GM12864 (cell line): ENCODE measurements around the gene HMGB1.
A peak's percentile ranks its signal among the peaks of the same experiment; 100 is the strongest.
"Not testable (repeated sequence)": the region's sequence is repeated elsewhere in the genome, so short reads cannot be mapped to it uniquely, and the experiment has no call there.

ENCODE experiments used
- DNase-seq: peaks from one replicate; pipeline ENCODE4 v3.0.0-alpha.2; 2011; ENCODE audit warnings: low read depth
- H3K4me3 ChIP-seq: 2 replicates; pipeline ENCODE4 v1.5.1; 2011; ENCODE audit warnings: mild to moderate bottlenecking, low read depth, low read length, control low read depth
- TF ChIP-seq, protein P1 (sequence below): IDR thresholded peaks from 2 replicates; pipeline ENCODE4 v1.5.1; 2011; ENCODE audit warnings: low read depth, mild to moderate bottlenecking, moderate library complexity, low read length, control low read depth, inconsistent platforms; ENCODE audit errors: missing control alignments

Gene HMGB1

DNA sequence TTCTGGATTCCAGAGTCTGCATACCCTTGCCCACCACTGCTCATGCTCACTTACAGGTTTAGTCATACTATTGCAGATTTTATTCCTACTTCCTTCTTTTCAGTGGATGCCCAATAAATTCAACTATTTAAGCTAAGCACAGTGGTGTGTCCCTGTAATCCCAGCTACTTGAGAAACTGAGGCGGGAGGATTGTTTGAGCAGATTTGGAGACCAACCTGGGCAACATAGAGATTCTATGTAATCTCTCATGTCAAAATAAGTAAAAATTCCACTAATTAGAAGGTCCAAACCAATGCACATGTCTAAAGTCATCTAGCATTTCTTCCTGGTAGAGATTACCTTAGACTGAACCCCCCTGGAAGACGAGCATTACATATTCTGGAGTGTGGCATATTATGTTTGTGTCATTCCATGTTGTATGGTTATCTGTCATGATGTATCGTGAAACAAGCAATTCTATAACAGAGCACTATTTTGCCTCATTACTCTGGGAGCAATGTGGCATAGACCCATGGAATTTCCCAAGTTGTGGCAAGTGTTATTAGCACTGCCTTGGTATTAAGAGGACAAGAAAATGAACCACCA lies 8.3 kb downstream of the HMGB1 start:
- H3K4me3 ChIP-seq: no peak overlapping the region
- TF ChIP-seq, protein P1, sequence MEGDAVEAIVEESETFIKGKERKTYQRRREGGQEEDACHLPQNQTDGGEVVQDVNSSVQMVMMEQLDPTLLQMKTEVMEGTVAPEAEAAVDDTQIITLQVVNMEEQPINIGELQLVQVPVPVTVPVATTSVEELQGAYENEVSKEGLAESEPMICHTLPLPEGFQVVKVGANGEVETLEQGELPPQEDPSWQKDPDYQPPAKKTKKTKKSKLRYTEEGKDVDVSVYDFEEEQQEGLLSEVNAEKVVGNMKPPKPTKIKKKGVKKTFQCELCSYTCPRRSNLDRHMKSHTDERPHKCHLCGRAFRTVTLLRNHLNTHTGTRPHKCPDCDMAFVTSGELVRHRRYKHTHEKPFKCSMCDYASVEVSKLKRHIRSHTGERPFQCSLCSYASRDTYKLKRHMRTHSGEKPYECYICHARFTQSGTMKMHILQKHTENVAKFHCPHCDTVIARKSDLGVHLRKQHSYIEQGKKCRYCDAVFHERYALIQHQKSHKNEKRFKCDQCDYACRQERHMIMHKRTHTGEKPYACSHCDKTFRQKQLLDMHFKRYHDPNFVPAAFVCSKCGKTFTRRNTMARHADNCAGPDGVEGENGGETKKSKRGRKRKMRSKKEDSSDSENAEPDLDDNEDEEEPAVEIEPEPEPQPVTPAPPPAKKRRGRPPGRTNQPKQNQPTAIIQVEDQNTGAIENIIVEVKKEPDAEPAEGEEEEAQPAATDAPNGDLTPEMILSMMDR: no peak
- DNase-seq: no peak

DNA sequence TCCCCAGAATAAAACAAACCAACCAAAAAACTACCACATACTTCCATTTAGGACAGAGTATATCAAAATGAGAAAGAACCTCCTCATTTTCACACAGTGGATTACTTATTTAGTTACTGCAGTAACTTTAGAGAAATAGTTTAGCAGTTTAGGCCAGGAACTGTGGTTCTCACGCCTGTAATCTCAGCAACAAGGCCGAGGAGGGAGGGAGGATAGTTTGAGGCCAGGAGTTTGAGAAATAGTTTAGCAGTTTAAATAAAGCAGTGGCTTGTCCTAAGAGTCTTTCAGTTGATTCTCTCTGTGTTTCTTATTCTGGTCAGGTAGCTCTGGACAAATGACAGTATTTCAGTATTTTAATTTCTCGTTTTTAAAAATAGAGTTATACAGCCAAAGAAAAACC lies 9.4 kb downstream of the HMGB1 start:
- TF ChIP-seq, protein P1: no peak
- no peak overlapping the region for H3K4me3 ChIP-seq
- DNase-seq: no peak

DNA sequence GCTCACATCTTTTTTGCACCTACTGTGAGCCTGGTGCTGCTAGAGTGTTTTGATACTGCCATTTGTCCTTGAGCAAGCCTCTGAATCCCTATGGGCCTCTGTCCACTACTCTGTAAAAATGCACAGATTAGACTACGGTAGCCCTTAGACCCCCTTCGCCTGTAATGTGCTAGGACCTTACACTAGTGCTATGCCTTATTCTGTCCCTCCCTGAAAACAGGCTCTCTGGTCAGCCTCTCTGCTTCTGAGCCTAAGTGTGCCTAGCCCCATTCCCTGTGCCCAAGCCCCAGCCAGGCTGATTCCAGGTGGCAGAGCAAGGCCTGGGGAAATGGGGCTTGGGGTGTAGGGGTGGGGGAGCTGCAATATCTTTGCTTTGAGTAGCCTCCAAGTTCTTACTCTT lies 10.7 kb downstream of the HMGB1 start:
- TF ChIP-seq, protein P1: no peak
- no peak for DNase-seq
- H3K4me3 ChIP-seq: no peak overlapping the region

DNA sequence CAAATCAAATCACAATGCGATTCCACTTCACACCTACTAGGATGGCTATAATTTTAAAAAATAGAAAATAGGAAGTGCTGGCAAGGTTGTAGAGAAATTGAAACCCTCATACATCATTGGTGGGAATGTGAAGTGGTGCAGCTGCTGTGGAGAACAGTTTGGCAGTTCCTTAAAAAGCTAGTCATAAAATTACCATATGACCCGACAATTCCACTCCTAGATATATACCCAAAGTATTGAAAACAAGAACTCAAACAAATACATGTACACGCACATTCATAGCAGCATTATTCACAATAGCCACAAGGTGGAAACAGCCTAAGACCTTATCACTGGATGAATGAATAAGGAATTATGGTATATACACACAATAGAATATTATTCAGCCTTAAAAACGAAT lies 12.0 kb downstream of the HMGB1 start:
- H3K4me3 ChIP-seq: no peak overlapping the region
- TF ChIP-seq, protein P1: peak; percentile 20
- DNase-seq: no peak

DNA sequence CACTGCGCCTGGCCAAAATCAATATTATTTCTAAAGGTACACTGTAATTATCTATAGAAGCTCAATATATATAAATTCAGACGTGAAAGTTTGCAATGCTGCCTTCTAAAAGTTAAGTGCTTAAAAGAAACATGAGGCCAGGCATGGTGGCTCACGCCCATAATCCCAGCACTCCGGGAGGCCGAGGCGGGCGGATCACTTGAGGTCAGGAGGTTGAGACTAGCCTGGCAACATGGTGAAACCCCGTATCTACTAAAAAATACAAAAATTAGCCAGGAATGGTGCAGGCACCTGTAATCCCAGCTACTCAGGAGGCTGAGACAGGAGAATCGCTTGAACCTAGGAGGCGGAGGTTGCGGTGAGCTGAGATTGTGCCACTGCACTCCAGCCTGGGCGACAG lies 14.3 kb downstream of the HMGB1 start:
- not testable (repeated sequence) for DNase-seq, H3K4me3 ChIP-seq

DNA sequence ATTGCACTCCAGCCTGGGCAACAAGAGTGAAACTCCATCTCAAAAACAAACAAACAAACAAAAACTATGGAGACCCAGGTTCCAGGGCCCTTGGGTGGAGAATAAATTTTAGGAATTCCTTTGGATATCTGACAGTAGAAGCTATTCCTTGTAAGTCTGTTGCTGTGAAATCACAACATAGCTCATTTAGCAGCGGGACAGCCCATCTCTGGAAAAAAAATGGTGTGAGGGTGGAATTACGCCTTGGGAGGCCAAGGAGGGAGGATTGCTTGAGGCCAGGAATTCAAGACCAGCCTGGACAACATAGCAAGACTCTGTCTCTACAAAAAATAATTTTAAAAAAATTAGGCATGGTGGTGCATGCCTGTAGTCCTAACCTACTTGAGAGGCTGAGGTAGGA lies 15.7 kb downstream of the HMGB1 start:
- TF ChIP-seq, protein P1: no peak
- no peak overlapping the region for H3K4me3 ChIP-seq
- no peak for DNase-seq

DNA sequence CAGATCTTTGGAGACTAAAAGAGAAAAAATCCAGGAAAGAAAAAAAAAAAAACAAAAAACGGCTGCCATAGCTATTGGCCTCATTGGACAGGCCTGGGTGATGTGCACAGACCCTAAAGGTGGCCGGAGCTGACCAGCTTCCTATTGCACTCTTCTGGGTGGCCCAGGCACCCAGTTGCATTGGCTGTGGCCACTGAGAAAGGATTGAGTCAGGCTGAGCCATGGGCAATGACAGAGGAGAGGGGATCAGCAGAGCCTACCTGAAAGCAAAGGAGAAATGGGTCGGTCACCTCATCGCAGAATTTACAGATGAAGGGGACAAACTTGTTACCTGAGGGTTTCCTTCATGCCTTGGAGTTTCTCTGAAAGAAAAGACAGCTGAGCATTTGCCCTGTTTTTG lies 17.3 kb downstream of the HMGB1 start:
- TF ChIP-seq, protein P1: no peak
- DNase-seq: no peak
- no peak overlapping the region for H3K4me3 ChIP-seq
